HL-60 (cell line): ENCODE measurements around the gene ZNRD2.

ENCODE experiments used
- GABPA ChIP-seq: IDR thresholded peaks from 2 replicates; pipeline ENCODE4 v1.6.1; 2012; ENCODE audit warnings: low read depth
- POLR2AphosphoS5 ChIP-seq: IDR thresholded peaks from 2 replicates; pipeline ENCODE4 v1.6.1; 2012; ENCODE audit warnings: low read depth
- REST ChIP-seq: IDR thresholded peaks from 2 replicates; pipeline ENCODE4 v1.6.1; 2012; ENCODE audit warnings: low read depth; ENCODE audit not compliant: insufficient replicate concordance
- TF ChIP-seq, protein P1 (sequence below): IDR thresholded peaks from one replicate; pipeline ENCODE4 v1.5.1; 2011; ENCODE audit warnings: low read length, control low read depth, inconsistent platforms; ENCODE audit not compliant: insufficient read depth

DNA sequence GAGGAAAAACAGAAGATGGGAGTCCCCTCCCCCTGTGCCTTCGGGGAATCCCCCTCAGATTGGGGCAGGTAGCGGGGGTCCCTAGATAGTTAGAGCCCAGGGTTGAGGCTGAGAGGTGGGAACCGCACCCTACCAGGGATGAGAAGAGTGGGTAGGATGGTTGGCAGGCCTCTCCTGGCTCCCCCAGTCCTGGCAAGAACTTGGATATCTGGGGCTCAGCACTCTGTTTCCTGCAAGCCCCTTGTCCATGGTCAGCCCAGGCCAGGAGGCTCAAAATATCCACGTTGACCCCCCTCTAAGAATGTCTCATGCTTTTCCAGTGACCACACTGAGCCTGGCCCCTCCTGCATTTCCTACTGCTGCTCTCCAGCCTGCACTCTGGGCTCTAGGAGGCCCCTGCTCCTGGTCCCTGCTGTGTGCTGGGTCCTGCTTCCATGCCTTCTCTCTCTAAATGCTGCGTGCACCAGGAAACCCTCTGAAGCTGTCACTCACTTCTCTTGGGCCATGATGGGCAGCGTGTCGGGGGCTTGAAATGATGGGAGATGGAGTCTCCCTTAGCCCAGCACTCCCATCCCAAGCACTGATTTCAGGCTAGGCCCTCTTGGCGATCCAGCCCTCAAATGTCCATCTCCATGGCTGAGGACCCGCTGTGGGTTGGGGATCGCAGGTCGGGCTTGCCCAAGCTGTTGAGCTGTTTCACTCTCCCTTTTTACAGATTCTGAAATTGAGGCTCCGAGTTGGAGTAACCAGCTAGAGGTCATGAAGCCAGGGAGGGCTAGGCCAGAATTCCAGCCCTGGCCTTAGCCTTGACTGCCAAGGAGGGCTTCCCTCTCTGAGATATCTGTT is 41.7 kb downstream of the ZNRD2 start:
- no peak for TF ChIP-seq REST
- TF ChIP-seq, protein P1, sequence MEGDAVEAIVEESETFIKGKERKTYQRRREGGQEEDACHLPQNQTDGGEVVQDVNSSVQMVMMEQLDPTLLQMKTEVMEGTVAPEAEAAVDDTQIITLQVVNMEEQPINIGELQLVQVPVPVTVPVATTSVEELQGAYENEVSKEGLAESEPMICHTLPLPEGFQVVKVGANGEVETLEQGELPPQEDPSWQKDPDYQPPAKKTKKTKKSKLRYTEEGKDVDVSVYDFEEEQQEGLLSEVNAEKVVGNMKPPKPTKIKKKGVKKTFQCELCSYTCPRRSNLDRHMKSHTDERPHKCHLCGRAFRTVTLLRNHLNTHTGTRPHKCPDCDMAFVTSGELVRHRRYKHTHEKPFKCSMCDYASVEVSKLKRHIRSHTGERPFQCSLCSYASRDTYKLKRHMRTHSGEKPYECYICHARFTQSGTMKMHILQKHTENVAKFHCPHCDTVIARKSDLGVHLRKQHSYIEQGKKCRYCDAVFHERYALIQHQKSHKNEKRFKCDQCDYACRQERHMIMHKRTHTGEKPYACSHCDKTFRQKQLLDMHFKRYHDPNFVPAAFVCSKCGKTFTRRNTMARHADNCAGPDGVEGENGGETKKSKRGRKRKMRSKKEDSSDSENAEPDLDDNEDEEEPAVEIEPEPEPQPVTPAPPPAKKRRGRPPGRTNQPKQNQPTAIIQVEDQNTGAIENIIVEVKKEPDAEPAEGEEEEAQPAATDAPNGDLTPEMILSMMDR = no peak
- no peak for TF ChIP-seq POLR2AphosphoS5
- no peak for TF ChIP-seq GABPA
